Stimulated activated CD8-positive, alpha-beta memory T cell treated with anti-CD3 and anti-CD28 coated beads, Interleukin-4, amount 100 ng/mL, for 4 hours (primary cell): ENCODE data around the gene PHKB.

ENCODE experiments used
- DNase-seq, 2 donors: peaks; one replicate each; pipeline ENCODE4 v3.0.0-alpha.2; 2020; ENCODE audit warnings: low read depth in 2 of 2, low spot score in 1 of 2

PHKB gene

GRCh38 chr16:47725188-47725695, 264.1 kb downstream of the PHKB start:
- no peak for DNase-seq

GRCh38 chr16:47726031-47726675, 265.0 kb downstream of the PHKB start:
- DNase-seq = no peak

GRCh38 chr16:47727131-47727530, 266.0 kb downstream of the PHKB start:
- DNase-seq = no peak

DNA sequence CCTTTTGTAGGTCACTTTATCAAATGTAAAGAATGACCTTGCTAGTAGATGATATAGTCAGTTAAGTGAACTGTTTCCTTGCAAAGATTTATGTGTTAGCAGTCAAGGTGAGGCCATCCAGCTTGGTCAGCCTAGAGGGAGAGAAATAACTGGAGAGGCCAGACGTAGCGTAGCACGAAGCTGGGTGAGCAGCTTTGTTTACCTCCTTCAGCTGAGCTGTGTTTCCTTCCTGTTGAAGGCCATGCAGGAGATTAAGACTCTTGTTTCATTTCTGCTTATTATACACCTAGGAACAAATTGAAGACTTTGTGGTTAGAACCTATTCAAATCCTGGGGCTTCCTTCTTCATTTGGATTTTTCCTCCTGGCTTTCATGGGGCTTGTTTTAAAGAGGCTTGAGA, 267.1 kb downstream of the PHKB start:
- DNase-seq = no peak

DNA sequence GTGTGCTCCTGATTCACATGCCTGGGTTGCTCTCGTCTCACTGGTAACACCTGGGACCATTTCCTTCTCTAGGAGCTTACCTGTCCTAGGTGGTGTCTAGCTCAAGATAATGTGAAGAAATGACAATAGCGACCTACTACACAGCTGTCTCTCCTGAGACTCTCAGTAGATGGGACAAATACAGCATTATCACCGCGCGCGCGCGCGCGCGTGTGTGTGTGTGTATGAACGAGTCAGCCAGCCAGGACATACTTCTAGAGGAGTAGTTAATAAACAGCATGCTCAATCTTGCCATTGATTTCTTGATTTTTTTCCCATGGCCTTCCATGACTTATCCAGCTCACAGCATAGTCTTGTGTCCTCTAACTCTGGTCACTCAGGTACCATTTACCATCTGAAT, 268.6 kb downstream of the PHKB start:
- no peak for DNase-seq

DNA sequence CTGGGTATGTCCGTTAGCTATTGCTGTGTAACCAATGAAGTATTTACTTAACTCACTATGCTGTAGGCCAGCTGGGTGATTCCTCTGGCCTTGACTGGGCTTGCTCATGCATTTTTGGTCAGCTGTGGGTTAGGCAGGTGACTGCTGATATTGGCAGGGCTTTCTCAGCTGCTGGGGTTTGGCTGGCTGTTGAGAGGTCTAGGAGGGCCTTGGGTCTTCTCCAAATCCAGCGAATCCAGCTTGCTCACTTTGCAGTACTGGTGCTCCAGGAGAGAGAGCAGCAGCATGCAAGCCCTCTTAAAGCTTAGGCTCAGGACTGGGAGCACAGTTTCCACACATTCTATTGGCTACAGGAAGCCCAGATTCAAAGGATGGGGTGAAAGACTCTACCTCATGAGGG, 270.1 kb downstream of the PHKB start:
- no peak for DNase-seq

DNA sequence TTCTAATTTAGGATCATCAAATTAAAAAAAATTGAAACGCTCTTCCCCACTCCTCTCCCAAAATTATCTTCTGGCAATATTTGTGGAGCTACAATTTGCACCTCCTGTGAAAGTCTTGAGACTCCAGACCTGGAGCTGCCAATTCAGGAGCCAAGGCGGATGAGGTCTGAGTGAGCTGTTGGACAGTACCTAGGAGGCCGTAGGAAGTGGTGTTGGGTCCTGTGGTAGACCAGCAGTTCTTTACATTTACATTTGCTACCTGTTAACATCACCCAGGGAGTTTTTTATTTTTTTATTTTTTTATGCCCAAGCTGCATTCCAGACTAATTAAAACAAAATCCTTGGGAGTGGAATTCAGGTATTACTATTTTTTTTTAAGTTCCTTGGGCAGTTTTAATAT, 271.0 kb downstream of the PHKB start:
- no peak for DNase-seq

DNA sequence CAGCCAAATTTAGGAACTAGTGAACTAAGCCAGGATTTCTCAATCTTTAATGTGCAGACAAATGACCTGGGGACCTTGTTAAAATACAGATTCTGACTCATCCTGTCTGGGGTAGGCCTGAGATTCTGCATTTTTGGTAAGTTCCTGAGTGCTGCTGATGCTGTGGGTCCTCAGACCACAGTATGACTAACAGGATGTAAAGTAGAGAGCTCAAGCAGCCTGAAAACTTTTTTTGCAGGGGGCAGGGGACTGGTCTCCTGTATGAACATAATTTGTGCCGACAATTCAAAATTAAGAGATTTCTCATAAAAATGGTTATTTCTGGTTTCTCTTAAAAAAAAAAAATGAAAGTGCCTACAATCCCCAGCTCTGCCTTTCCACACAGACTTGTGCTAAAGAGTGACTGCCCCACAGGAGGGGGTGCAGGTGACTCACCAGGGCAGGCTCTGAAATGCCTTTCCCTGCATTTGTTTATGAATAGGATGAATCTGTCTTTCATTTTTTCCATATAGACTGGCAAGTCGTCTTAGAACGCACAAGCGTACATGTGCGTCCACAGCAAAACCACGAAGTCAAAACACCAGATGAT, 271.5 kb downstream of the PHKB start:
- no peak for DNase-seq

DNA sequence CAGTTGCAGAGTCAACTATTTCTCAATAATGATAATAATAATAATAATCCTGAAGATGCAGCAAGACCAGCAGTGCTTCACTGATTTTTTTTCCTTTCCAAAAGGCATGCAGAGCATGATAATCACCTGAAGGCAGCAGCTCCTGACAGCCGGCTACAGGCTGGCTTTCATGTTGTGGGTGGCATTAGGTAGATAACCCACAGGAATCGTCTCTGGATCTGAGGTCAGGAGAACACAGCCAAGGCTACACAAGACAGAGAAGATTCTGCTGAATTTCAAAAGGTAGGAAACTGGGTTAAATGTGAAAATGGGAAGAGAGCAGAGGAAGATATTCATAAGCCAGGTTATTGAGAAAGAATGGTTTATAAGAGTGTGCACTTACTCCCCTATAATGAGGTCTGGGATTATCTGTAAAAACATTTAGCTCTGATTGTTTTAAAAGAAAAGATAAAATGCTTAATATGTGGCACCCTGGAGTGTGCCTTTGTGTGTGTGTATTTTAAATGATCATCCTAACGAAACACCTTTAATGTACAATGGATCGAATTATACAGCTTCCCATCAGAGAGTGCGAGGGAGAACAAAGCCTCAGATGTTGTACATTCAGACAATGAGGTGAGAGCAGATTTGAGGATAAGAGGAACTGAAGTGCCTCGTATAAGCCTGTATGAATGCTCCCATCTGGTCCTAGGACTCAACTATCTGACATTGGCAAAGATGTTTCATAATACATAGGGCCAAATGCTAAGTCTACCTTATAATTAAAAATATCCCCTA, 273.1 kb downstream of the PHKB start:
- no peak for DNase-seq

GRCh38 chr16:47734987-47735594, 274.0 kb downstream of the PHKB start:
- no peak for DNase-seq

- no peak for DNase-seq
These were observed 289.2 kb downstream of the PHKB start for GRCh38 chr16:47750371-47750770.
